ENCODE measurements around the gene ADAM12.

GRCh38 chr10:126250527-126251310 is 137.6 kb downstream of the ADAM12 start:
- TF ChIP-seq CTCF (conservative IDR thresholded peaks at IDR 0.05; ENCODE audit: low read length) (no peak), EZH2phosphoT487 (IDR thresholded peaks at IDR 0.05; ENCODE audit: borderline replicate concordance) (no peak)

All from Loucy (cell line).